NCI-H128 (cell line): ENCODE data around the gene CACNA1C.

Source experiments
- DNase-seq: peaks from one replicate; lab custom pipeline; 2025; ENCODE audit not compliant: unreplicated experiment; lab: John Stamatoyannopoulos, UW

CACNA1C gene

DNA sequence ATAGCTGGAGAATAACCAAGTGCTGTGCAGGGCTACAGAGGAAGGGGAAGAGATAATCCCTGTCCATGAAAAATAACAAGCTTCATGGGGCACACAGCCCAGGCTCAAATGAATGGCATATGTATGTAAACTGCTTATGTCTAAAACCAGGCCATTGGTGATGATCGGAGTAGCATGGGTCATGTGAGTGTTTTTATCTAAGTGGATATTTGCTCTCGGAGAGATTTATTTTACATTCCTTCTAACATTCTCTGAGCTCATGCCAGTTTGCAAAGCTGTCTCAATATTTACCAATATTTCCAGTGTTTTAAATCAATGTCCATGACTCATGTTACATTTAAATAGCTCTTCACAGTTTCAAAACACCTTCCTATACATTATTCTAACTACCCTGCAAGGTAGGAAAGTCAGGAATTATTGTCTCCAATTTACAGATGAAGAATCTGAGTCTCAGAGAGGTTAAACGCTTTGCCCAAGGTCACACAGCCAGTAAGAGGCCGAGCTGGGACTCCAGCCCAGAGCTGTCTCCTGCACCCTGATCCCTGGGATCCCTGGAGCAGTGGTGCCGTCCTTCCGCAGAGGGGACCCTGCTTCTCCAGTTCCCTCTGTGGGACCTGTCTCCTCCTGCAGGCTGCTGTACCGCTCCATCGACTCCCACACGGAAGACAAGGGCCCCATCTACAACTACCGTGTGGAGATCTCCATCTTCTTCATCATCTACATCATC lies 555.3 kb downstream of the CACNA1C start:
- DNase-seq = no peak

DNA sequence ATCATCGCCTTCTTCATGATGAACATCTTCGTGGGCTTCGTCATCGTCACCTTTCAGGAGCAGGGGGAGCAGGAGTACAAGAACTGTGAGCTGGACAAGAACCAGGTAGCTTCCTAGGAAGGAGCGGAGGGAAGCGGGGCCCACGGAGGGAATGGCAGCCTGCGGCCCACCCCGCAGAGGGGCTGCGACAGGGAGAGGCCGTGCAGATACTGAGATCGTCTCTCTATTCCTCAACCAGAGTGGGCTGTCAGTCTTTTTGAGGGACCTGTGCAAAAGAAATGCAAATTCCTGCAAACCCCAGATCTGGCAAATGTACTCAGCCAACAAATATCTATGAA lies 555.8 kb downstream of the CACNA1C start:
- no peak for DNase-seq

- DNase-seq = no peak
Observed at GRCh38 chr12:2609020-2609419, 556.2 kb downstream of the CACNA1C start.

DNA sequence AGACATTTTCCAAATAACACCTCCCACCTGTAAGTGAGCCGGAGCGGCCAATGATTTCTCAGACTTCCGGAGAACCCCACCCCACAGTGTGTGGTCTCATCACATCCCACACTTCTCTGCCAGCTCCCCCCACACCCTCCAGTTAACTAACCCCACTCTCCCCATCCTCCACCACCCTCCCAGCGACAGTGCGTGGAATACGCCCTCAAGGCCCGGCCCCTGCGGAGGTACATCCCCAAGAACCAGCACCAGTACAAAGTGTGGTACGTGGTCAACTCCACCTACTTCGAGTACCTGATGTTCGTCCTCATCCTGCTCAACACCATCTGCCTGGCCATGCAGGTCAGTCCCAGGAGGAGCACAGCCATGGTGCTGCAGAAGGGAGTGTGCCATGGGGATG lies 557.6 kb downstream of the CACNA1C start:
- DNase-seq = no peak

GRCh38 chr12:2613326-2614073 lies 560.7 kb downstream of the CACNA1C start:
- no peak for DNase-seq

- DNase-seq = no peak
Observed at GRCh38 chr12:2614341-2614740, 561.6 kb downstream of the CACNA1C start.

GRCh38 chr12:2615665-2616402 lies 563.0 kb downstream of the CACNA1C start:
- no peak for DNase-seq

DNA sequence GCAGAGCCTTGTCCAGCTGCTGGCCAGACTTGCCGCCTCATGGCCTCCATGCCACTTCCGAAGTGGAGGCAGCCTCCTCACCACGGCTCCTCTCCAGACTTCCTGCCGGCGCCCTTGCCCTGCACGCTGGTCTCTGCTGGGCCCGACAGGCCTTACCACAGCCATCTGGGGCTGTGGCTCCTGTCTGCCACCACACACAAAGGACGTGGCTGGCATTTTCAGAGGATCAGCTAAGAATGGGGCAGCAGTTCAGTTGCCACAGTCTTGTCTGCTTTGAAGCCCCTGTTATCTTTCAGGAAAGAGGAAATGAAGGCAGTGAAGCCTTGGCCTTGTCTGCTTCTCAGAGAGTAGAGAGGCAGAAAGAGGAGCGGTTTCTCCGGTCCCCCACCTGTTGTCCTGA lies 564.0 kb downstream of the CACNA1C start:
- DNase-seq = no peak

GRCh38 chr12:2617365-2617764 lies 564.6 kb downstream of the CACNA1C start:
- DNase-seq = no peak

GRCh38 chr12:2618291-2618995 lies 565.7 kb downstream of the CACNA1C start:
- DNase-seq = no peak

GRCh38 chr12:2619136-2619535 lies 566.3 kb downstream of the CACNA1C start:
- DNase-seq = no peak

- no peak for DNase-seq
Observed at GRCh38 chr12:2622460-2622859, 569.7 kb downstream of the CACNA1C start.

DNA sequence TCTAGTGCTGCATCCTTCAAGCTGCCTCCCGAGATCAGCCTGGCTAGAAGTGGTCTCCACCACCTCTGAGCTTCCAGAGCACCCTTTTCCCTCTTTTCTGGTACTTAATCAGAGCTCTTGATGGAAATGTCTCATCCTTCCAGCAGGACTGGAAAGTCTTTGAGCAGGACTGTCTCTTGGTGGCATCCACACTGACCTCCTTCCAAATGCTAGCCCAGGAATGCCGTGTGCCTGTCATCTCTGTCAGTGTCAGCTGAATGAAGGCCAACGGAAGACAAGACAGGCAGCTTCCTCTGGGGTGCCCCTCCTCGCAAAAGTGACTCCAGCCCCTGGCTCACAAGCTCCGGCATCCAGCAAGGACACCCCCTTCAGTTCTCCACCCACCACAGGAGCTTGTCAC lies 570.7 kb downstream of the CACNA1C start:
- no peak for DNase-seq

GRCh38 chr12:2624543-2625288 lies 571.9 kb downstream of the CACNA1C start:
- no peak for DNase-seq

- no peak for DNase-seq
Observed at GRCh38 chr12:2625289-2625612, 572.5 kb downstream of the CACNA1C start.

GRCh38 chr12:2627076-2627834 lies 574.5 kb downstream of the CACNA1C start:
- no peak for DNase-seq

- no peak for DNase-seq
Observed at GRCh38 chr12:2627835-2628191, 575.0 kb downstream of the CACNA1C start.

- no peak for DNase-seq
Observed at GRCh38 chr12:2628401-2628800, 575.6 kb downstream of the CACNA1C start.

DNA sequence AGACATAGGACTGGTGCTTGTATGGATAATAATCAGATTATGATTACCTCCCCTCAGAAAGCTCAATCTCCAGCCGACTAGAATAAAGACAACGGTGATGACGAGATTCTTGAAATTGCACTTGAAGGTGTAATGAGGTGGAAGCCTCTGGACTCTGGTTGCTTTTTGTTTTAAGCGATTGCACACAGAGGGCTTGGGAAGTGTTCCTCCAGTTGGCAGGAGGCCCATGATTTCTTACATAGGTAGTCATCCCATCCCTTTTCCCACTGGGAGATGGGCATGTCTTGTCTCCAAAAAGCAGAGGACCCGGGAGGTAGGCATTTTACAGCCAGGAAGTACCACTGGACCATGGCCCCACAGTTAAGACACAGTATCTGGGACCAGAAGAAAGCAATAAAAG lies 576.3 kb downstream of the CACNA1C start:
- DNase-seq = no peak

DNA sequence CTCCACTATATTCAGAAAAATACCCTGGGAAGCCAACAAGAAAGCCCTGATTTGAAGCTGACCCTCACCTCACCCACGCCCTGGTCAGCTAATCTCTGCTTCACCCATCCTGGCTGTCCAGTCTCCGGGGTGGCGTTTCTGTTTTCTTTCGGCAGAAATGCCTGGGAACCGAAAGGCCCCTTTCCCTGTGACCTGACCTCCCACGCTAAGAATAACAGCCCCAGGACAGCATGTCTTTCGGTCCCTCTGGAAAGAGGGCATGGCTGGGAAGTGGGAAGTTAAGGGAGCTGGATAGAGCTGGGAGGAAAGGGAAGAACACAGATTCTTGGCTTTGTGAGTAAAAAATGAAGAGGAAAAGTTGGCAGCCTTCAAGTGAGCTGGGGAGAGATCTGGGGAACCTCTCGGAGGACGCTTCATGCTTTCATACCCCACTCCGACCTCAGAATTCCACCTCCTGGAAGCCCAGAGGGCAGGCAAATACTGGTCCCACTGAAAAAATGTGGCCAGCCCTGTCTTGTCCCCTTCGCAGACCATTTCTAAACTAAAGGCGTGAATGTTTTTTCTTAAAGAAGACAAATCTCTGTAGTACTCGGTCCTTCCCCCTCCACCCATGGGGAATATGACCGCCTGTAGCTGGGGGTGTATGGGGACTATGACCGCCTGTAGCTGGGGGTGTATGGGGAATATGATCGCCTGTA lies 579.0 kb downstream of the CACNA1C start:
- DNase-seq = no peak
